ENCODE results near the gene MORN5.

Gene MORN5

DNA sequence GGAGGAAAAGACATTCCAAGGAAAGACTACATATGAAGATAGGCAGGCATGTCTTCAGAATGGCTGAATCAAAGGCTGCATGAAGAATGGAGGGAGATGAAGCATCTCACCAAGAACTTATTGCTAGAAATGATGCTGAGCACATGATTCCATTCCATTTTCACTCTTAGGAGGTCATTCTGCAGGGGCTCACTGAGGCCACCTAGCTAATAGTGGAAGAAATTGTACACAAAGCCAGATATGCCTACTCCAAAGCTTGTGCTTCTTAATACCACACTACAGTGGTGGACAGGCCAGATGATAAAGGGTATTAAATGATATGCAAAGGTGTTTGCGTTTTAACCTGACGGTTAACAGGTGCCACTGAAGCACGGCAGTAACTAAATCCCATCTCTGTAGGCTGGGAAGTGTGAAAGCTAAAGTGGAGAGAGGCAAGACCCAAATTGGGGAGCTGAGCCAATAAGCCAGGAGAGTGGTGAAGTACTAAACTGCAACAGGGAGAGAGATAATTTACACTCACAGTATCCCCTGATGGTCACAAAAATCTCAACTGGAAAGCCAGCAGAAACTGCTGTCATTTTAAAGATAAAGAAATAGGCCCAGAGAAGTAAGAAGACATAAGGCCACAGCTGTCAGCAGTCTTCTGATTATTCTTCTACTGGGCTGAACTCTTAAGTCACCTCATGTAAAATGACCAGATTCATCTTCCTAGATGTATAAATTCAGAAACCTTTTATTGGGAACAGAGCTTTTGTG, 14.7 kb upstream of the MORN5 start:
- no peak for DNase-seq

DNA sequence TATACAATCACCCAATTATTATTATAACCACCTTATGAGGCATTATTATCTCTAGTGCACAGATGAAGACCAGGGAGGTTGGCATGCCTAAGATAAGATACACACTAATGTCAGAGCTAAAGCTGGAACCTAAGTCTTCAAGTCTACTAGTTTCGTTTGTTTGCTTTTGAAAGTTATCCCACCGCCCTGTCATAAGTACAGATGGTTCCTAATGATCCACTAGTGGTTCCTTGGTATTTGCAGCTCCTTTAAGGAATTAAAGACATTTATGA, 14.2 kb upstream of the MORN5 start:
- DNase-seq = no peak

DNA sequence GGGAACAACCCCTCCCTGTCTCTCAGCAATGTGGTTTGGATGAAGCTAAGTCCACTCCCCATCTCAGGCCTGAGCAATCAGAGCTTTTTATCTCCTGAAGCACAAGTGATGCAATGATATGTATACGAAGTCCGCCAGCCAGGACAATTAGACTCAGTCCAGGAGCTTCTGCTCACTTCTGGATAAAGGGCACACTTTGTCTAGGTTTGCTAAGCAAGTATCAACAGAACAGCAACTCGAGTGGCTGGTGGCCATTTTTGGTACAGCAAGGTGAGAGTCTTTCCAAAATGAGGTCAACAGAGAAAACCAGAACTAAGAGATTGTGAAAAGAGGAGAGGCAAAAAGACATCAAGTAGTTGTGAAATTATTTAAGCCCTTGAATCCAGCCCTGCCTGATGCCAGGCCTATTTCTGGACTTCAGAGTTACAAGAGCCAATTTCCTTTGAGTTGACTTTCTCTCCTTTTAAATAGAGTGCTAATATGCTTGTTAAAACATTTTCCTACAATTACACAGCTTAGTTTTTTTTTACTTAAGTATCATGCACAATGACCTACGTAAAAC, 8.4 kb upstream of the MORN5 start:
- DNase-seq = no peak

GRCh38 chr9:122155796-122156195, 3.9 kb upstream of the MORN5 start:
- DNase-seq = no peak

DNA sequence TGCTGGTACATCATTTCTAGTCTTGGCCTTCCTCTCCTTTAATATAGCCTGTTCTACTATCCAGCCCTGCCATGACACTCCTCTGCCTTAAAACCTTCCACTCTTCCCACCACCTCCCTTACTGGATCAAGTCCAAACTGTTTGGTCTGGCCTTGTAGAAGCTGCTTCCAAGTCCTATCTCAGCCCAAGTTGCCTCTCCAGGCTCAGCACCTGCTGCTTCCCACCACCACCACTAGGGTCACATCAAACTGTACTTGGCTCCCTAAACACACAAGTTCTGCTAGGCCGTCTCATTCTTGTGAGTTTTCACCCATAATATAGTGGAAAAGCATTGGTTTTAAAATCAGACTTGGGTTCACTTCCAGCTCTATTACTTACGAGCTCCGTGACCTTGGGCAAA, 1.5 kb upstream of the MORN5 start:
- no peak for DNase-seq

GRCh38 chr9:122159925-122160246, 178 bp downstream of the MORN5 start:
- no peak for DNase-seq

- no peak for DNase-seq
Observed at GRCh38 chr9:122162415-122162814, 2.7 kb downstream of the MORN5 start.

GRCh38 chr9:122164286-122164685, 4.6 kb downstream of the MORN5 start:
- DNase-seq = no peak

- no peak for DNase-seq
Observed at GRCh38 chr9:122168356-122168755, 8.6 kb downstream of the MORN5 start.

DNA sequence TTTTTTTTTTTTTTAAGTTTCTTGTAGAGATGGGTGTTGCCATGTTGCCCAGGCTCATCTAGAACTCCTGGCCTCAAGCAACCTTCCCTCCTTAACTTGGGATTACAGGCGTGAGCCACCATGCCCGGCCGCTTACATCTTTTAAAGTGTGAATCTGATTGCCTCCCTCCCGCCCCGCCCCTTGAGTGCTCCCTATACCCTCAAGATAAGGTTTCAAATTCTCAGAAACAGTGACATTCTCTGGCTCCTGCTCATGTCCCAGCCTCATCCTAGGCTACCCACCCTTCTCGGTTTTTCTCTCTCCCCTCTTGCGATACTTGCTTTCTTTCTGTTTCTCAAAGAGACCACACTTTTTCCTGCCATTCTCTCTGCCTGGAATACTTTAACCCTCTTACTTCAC, 12.4 kb downstream of the MORN5 start:
- no peak for DNase-seq

GRCh38 chr9:122173670-122174069, 14.0 kb downstream of the MORN5 start:
- no peak for DNase-seq

- no peak for DNase-seq
Observed at GRCh38 chr9:122176916-122177315, 17.2 kb downstream of the MORN5 start.

DNA sequence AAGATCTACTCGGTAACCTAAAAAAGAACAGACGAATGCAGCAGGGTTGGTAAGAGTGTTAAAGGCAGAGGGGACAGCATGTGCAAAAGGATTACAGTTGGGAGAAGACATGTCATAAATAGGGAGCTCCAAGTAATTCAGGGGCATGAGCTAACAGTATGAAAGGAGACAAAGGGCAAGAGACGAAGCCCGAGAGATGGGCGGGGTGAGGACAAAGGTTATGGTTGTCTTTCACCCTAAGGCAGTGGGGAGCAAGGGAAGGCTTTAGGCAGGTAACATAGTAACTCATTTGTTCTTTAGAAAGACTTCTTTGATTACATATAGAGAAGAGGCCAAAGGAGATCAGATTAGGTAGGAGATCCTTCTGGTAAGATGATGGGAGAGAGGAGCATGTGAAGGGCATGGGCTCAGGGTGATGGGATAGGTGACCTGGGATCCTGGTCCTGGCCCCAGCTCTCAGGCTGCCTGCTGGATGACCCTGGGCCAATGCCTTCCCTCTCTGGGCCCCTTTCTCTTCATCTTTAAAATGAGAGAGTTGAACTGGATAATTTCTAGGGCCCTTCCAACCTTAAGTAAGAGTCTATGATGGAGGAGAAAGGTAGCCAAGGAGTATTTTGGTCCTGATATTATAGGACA, 19.5 kb downstream of the MORN5 start:
- DNase-seq = no peak

DNA sequence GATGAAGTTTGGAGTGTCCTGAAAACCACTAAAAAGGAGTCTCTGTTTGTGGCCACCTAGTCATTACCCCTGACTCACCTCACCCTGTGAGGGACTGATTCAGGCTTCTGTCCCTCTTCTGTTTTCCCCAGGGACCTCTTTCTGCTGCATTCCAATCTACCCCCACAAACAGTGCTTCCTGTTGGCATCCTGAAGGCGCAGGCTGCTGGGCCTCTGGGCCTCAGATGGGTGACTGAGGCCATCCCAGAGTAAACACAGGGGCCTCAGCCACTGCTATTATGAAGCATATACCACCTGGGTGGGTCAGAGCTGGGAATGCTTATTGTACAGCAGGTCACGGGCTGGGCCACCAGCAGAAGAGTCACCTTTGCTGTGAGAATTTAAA, 20.0 kb downstream of the MORN5 start:
- no peak for DNase-seq

DNA sequence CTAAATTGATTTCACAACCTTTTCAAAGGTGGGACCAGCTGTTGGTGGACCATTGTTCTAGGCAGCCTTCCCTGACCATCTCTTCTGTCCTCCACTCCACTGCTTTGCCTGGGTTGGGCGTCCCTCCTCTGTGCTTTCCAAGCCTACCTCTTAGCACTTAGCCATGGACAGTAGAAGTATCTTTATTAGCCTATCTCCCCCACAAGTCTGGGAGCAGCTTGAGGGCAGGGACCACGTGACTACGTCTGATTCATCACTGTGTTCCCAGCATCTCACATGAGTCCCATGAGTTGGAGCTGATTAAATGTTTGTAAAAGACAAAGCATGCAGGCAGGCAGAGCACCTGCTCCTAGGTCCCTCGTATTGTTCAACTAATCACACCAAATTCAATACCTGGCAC, 20.9 kb downstream of the MORN5 start:
- no peak for DNase-seq

- DNase-seq = no peak
Observed at GRCh38 chr9:122183501-122183900, 23.8 kb downstream of the MORN5 start.

- no peak for DNase-seq
Observed at GRCh38 chr9:122184551-122184950, 24.8 kb downstream of the MORN5 start.

DNA sequence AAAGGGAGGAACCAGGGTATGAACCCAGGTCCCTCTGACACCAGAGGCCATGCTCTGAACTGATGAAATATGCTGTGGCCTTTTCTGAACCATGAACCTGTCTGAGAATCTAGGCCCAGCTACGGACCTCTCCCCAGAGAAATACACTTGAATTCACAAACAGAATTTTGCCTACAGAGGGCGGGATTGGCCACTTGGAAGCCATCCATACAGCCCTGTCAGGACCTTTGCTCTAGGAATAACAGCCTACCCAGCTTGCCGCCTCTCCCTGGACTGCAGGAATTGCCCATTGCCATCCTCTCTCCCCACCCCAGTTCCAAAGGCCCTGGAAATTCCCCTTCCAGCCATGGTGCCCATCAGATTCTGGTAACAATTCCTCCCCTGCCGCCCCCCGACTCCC, 26.6 kb downstream of the MORN5 start:
- no peak for DNase-seq

DNA sequence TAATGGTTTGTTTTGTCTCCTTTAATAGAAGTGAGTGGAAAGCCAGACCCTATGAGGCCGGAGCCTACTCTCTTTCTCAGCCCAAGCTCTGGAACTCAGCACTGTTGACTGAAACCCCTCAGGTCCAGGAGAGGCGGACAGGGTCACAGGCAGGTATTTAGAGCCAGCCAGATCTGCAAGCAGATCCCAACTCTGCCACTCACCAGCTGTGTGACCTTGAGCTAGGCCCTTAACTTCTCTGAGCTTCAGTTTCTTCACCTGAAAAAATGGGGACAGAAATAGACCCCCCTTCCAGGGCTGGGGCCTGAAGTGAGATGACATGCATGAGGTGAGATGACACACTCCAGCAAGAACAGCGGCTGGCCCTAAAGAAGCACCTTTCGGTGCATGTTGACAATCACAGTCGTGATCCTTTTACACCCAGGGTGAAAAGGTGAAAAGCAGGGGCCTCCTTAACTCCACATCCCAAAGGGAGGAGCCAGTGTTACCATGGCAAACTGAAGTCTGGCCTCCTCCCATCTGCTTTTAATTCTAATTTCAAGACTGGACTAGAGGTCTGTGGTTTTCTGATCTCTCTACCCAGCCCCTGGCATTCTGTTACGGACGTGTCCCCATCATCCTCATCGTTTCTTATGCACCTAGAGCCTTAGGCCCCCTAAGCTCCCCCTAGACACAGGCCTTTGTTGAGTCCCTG, 27.2 kb downstream of the MORN5 start:
- no peak for DNase-seq

- DNase-seq = no peak
Observed at GRCh38 chr9:122188369-122188768, 28.7 kb downstream of the MORN5 start.

GRCh38 chr9:122190597-122191381, 31.1 kb downstream of the MORN5 start:
- no peak for DNase-seq

- DNase-seq = no peak
Observed at GRCh38 chr9:122191584-122191983, 31.9 kb downstream of the MORN5 start.

- DNase-seq = no peak
Observed at GRCh38 chr9:122192261-122192875, 32.7 kb downstream of the MORN5 start.

Data from NCI-H2029 treated with DMSO at 0.1 percent for 48 hours (cell line).